HepG2 (cell line): ENCODE measurements around the gene USF1. TPM values are rescaled to one million over a fixed set of nuclear protein-coding genes. Genes with fewer than 3 reads are reported as not detected.

Experiments
- ATAC-seq: fragments of 200-7000 bp; cut with Tn5 transposase; 3 replicates; pipeline ENCODE4 v1.9.1; 2020; ENCODE audit warnings: mild to moderate bottlenecking, moderate library complexity
- BruUV-seq: library from RNA; stranded (reverse); fragments of 400-500 nt; replicated peaks from 2 replicates; lab custom pipeline; 2021; lab: Mats Ljungman, UMichigan
- CTCF ChIA-PET: fragments of 300-600 bp; formaldehyde crosslinking; extraction: SDS; loops from one replicate; lab custom pipeline; 2021; ENCODE audit warnings: low total read pairs, inconsistent platforms, low intra/inter-chr PET ratio; lab: Yijun Ruan, JAX
- POLR2A ChIA-PET: fragments of 350-600 bp; sonication (Branson Sonifier 250); formaldehyde crosslinking; loops from one replicate; lab custom pipeline; 2020; ENCODE audit warnings: antibody characterized with exemption, inconsistent platforms; lab: Yijun Ruan, JAX
- DNase-seq: peaks from one replicate; pipeline ENCODE4 v3.0.0-alpha.2; 2015; ENCODE audit warnings: low spot score
- FAIRE-seq: peaks from 3 replicates; lab custom pipeline; 2011; peaks lifted over from hg19 to GRCh38; lab: Jason Lieb, UNC
- H2AFZ ChIP-seq: one replicate; pipeline ENCODE4 v1.6.1; 2011; ENCODE audit warnings: low read length, inconsistent platforms
- H3K27ac ChIP-seq: fragments of 300-600 bp; 3 replicates; pipeline ENCODE4 v1.8.0; 2011; ENCODE audit warnings: mixed run types, mild to moderate bottlenecking, mixed read lengths, low read length, inconsistent platforms; ENCODE audit not compliant: insufficient read depth; ENCODE audit errors: extremely low read length
- H3K27me3 ChIP-seq, 2 experiments: fragments of 200-600 bp in 1 of 2; 2 replicates in 1 of 2; 3 replicates in 1 of 2; pipeline versions ENCODE4 v1.6.0 to v1.8.0; 2011; ENCODE audit warnings: low read length in 2 of 2, mild to moderate bottlenecking in 2 of 2, moderate library complexity in 2 of 2, inconsistent platforms in 1 of 2; ENCODE audit not compliant: insufficient read depth in 2 of 2, control insufficient read depth in 1 of 2
- H3K36me3 ChIP-seq, 2 experiments: fragments of 200-600 bp in 1 of 2; replicated peaks in 1 of 2; 2 replicates in 1 of 2; 3 replicates in 1 of 2; pipeline versions ENCODE4 v1.5.1 to v1.8.0; 2011; ENCODE audit warnings: low read length in 2 of 2, inconsistent platforms in 1 of 2; ENCODE audit not compliant: insufficient read depth in 2 of 2, control insufficient read depth in 1 of 2
- H3K4me1 ChIP-seq: 2 replicates; pipeline ENCODE4 v1.5.1; 2012; ENCODE audit warnings: low read length, inconsistent platforms; ENCODE audit not compliant: insufficient read depth
- H3K4me2 ChIP-seq: 2 replicates; pipeline ENCODE4 v1.6.0; 2011; ENCODE audit warnings: low read depth, low read length, inconsistent platforms
- H3K4me3 ChIP-seq, 3 experiments: fragments of 200-600 bp in 1 of 3; sonication (generic), shearing (Covaris generic) in 1 of 3; replicated peaks in 1 of 3; 2 replicates each; pipeline ENCODE4 v1.5.1; 2011 to 2016; ENCODE audit warnings: low read length in 3 of 3, inconsistent platforms in 2 of 3, low read depth in 2 of 3, mild to moderate bottlenecking in 2 of 3, control low read depth in 1 of 3, mixed read lengths in 1 of 3; ENCODE audit not compliant: insufficient read depth in 1 of 3
- H3K79me2 ChIP-seq: one replicate; pipeline ENCODE4 v1.6.1; 2011; ENCODE audit warnings: low read length, inconsistent platforms; ENCODE audit not compliant: insufficient read depth
- H3K9ac ChIP-seq: 2 replicates; pipeline ENCODE4 v1.6.0; 2011; ENCODE audit warnings: mild to moderate bottlenecking, low read depth, low read length, inconsistent platforms; ENCODE audit not compliant: insufficient read depth
- H3K9me3 ChIP-seq: 2 replicates; pipeline ENCODE4 v1.5.1; 2012; ENCODE audit warnings: mild to moderate bottlenecking, low read length
- H4K20me1 ChIP-seq: 2 replicates; pipeline ENCODE4 v1.6.0; 2011; ENCODE audit warnings: inconsistent platforms, mild to moderate bottlenecking, low read length, moderate library complexity; ENCODE audit not compliant: insufficient read depth
- ATF7-NPFF ChIP-seq: sonication (generic); formaldehyde crosslinking; IDR thresholded peaks from 2 replicates; pipeline ENCODE4 v1.8.1; 2023; ENCODE audit warnings: mild to moderate bottlenecking, low read depth, missing genetic modification reagents, moderate library complexity
- FOXA1 ChIP-seq, 2 experiments: fragments of 450-650 bp in 1 of 2; sonication (generic) in 1 of 2; formaldehyde crosslinking in 1 of 2; IDR thresholded peaks; 2 replicates each; pipeline versions ENCODE4 v1.4.0 to v1.6.1; 2016 to 2020; ENCODE audit warnings: missing genetic modification reagents in 1 of 2
- NR2F1 ChIP-seq, 2 experiments: fragments of 450-650 bp in 1 of 2; formaldehyde crosslinking in 1 of 2; IDR thresholded peaks; 2 replicates each; pipeline versions ENCODE4 v1.5.0 to v1.6.1; 2016 to 2020; ENCODE audit warnings: mild to moderate bottlenecking in 1 of 2, missing compliant biosample characterization in 1 of 2, missing genetic modification reagents in 1 of 2, moderate library complexity in 1 of 2
- NR2F6 ChIP-seq, 2 experiments: IDR thresholded peaks; 2 replicates each; pipeline ENCODE4 v1.6.1; 2016; ENCODE audit warnings: antibody characterized with exemption in 1 of 2, mild to moderate bottlenecking in 1 of 2
- PHF20 ChIP-seq: sonication (generic); formaldehyde crosslinking; IDR thresholded peaks from 2 replicates; pipeline ENCODE4 v1.5.0; 2020; ENCODE audit warnings: mild to moderate bottlenecking, missing genetic modification reagents
- SOX13 ChIP-seq, 3 experiments: fragments of 450-650 bp in 1 of 3; sonication (generic) in 1 of 3; formaldehyde crosslinking in 1 of 3; IDR thresholded peaks in 2 of 3; conservative IDR thresholded peaks in 1 of 3; 2 replicates each; pipeline versions ENCODE4 v1.5.0 to v1.6.1; 2016 to 2020; ENCODE audit warnings: antibody characterized with exemption in 1 of 3, mild to moderate bottlenecking in 1 of 3, missing compliant biosample characterization in 1 of 3, missing genetic modification reagents in 1 of 3, moderate library complexity in 1 of 3
- STAG1 ChIP-seq: sonication (generic); formaldehyde crosslinking; IDR thresholded peaks from 2 replicates; pipeline ENCODE4 v1.4.0; 2020; ENCODE audit warnings: missing genetic modification reagents
- TRIM24 ChIP-seq: sonication (generic); formaldehyde crosslinking; IDR thresholded peaks from 2 replicates; pipeline ENCODE4 v1.8.0; 2022; ENCODE audit warnings: mild to moderate bottlenecking, missing genetic modification reagents
- ZBTB25 ChIP-seq: IDR thresholded peaks from 2 replicates; pipeline ENCODE4 v1.6.1; 2018; ENCODE audit warnings: missing genetic modification reagents
- ZBTB42 ChIP-seq: sonication (generic); formaldehyde crosslinking; IDR thresholded peaks from 2 replicates; pipeline ENCODE4 v1.5.0; 2020; ENCODE audit warnings: mild to moderate bottlenecking, missing genetic modification reagents
- ZFP90 ChIP-seq: sonication (generic); formaldehyde crosslinking; IDR thresholded peaks from 2 replicates; pipeline ENCODE4 v1.8.0; 2022; ENCODE audit warnings: missing genetic modification reagents, mild to moderate bottlenecking, inconsistent platforms, borderline replicate concordance
- ZNF550 ChIP-seq: sonication (generic); formaldehyde crosslinking; IDR thresholded peaks from 2 replicates; pipeline ENCODE4 v1.4.0; 2020; ENCODE audit warnings: mild to moderate bottlenecking, missing genetic modification reagents, borderline replicate concordance
- WGBS: methylation state at CpG from one replicate; pipeline ENCODE4 v1.1.6; 2017; ENCODE audit warnings: low lambda C conversion rate; 5-methylcytosine and 5-hydroxymethylcytosine counted together
- in situ Hi-C: cut with HindIII; loops from 2 replicates; pipeline ENCODE4 v1.10.0; 2017; ENCODE audit warnings: low pct_unique_long_range_greater_than_20kb; ENCODE audit not compliant: extremely low pct_ligation_motif_present
- intact Hi-C: fragments of 100-400 bp; cut with micrococcal nuclease; formaldehyde crosslinking; loops from one replicate; pipeline ENCODE4 v1.10.0; 2022; ENCODE audit not compliant: unreplicated experiment
- polyA plus RNA-seq, 8 experiments: library from polyadenylated mRNA; depleted of rRNA in 3 of 8; stranded (reverse) in 7 of 8; unstranded in 1 of 8; fragments of >200 nt; fragmentation: Illumina TruSeq in 4 of 8; extraction: Trizol in 4 of 8; gene quantifications; 2 replicates each; pipeline versions ENCODE4 v1.2.1 to v1.2.3, GENCODE V29; 2011 to 2016; ENCODE audit warnings: low read depth in 4 of 8, missing spikeins in 1 of 8, mixed read lengths in 1 of 8; ENCODE audit not compliant: insufficient read depth in 1 of 8
- total RNA-seq, 5 experiments: library from RNA; depleted of rRNA; stranded (reverse); fragments of >200 nt; fragmentation: Illumina TruSeq; extraction: Trizol; gene quantifications; 2 replicates each; pipeline ENCODE4 v1.2.3, GENCODE V29; 2016; ENCODE audit warnings: low read depth in 1 of 5

The USF1 gene
- total and polyA plus RNA-seq, 2 of the 13 experiments (the other 11 are each of a cell fraction or from before 2014, with no cell fraction given), result 26.9 to 39.4 TPM

GRCh38 chr1:160997323-160998038 is 48.3 kb downstream of the USF1 start (continued):
- no peak for TF ChIP-seq NR2F6 (IDR thresholded peaks at IDR 0.05)
- peak; percentile 15; the same call in 1 of the 2 replicates for TF ChIP-seq NR2F6 (CRISPR knock-in tag; IDR thresholded peaks at IDR 0.05)
- no peak for TF ChIP-seq SOX13 (IDR thresholded peaks at IDR 0.05)
- TF ChIP-seq SOX13 (CRISPR knock-in tag; conservative IDR thresholded peaks at IDR 0.05 in 1 of 2, IDR thresholded peaks at IDR 0.05 in 1 of 2), result peak in 1 of 2 experiments; percentile 32; a peak in 1 of 4 replicates
- no peak for TF ChIP-seq ZFP90 (CRISPR knock-in tag)
- no peak for TF ChIP-seq FOXA1 (IDR thresholded peaks at IDR 0.05)
- TF ChIP-seq FOXA1 (CRISPR knock-in tag; IDR thresholded peaks at IDR 0.05), result peak; percentile 51; the same call in 1 of the 2 replicates

GRCh38 chr1:160996178-160996577 is 49.6 kb downstream of the USF1 start:
- FAIRE-seq, result no peak
- no peaks in the 10 kb centered on the region for H3K9me3 ChIP-seq
- no TSS peak for BruUV-seq
- TF ChIP-seq ZBTB42 (CRISPR knock-in tag), result no peak
- TF ChIP-seq TRIM24 (CRISPR knock-in tag), result no peak
- no peak for TF ChIP-seq ZBTB25 (CRISPR knock-in tag)
- TF ChIP-seq ZNF550 (CRISPR knock-in tag), result no peak
- TF ChIP-seq PHF20, result no peak
- TF ChIP-seq NR2F1 (CRISPR knock-in tag; IDR thresholded peaks at IDR 0.05), result no peak
- no peak for TF ChIP-seq ATF7-NPFF (CRISPR knock-in tag)
- TF ChIP-seq STAG1, result no peak
- no peaks in the 10 kb centered on the region for H4K20me1 ChIP-seq
- intact Hi-C loops (loop anchor here (2.0 to 10.0 kb wide), 3 partner anchors 49 to 139 kb away; partner anchors contain the start of genes DEDD and USF1), in situ Hi-C loops (loop anchor here (10.0 kb wide), 1 partner anchor 99 kb away; the partner anchor contains the start of gene KLHDC9)
- WGBS, result 92% methylated on average over 3 of the region's 3 CpGs
- H3K9ac ChIP-seq, result no peak overlapping the region
- H2AFZ ChIP-seq, result no peak overlapping the region
- H3K4me3 ChIP-seq, result no peak overlapping the region
- ChIA-PET CTCF (interaction anchor here (0.9 to 1.9 kb wide), 2 partner anchors 25 to 76 kb away, joined by 4 to 6 read pairs; partner anchors contain the start of gene F11R), POLR2A (no interaction called here)
- no peak overlapping the region for H3K4me2 ChIP-seq
- no peaks in the 10 kb centered on the region for H3K79me2 ChIP-seq
- no peaks in the 10 kb centered on the region for H3K27me3 ChIP-seq
- ATAC-seq, result no peak
- H3K4me1 ChIP-seq, result peaks cover 11% of the 10 kb centered on the region
- DNase-seq, result no peak
- H3K36me3 ChIP-seq, result peaks cover 21 to 31% of the 10 kb centered on the region in 2 experiments; a peak in 4 of 5 replicates
- H3K27ac ChIP-seq, result no peak overlapping the region
